Measurements from ENCODE around the gene CEP131. TPM values are rescaled to one million over a fixed set of nuclear protein-coding genes. Genes with fewer than 3 reads are reported as not detected.

Gene CEP131
- total and polyA plus RNA-seq, 2 of the 8 experiments (the other 6 are each of a cell fraction or from before 2014, with no cell fraction given): 5.9 to 23.2 TPM

GRCh38 chr17:81187120-81187519, 35.6 kb downstream of the CEP131 start (continued):
- TF ChIP-seq, protein P1, sequence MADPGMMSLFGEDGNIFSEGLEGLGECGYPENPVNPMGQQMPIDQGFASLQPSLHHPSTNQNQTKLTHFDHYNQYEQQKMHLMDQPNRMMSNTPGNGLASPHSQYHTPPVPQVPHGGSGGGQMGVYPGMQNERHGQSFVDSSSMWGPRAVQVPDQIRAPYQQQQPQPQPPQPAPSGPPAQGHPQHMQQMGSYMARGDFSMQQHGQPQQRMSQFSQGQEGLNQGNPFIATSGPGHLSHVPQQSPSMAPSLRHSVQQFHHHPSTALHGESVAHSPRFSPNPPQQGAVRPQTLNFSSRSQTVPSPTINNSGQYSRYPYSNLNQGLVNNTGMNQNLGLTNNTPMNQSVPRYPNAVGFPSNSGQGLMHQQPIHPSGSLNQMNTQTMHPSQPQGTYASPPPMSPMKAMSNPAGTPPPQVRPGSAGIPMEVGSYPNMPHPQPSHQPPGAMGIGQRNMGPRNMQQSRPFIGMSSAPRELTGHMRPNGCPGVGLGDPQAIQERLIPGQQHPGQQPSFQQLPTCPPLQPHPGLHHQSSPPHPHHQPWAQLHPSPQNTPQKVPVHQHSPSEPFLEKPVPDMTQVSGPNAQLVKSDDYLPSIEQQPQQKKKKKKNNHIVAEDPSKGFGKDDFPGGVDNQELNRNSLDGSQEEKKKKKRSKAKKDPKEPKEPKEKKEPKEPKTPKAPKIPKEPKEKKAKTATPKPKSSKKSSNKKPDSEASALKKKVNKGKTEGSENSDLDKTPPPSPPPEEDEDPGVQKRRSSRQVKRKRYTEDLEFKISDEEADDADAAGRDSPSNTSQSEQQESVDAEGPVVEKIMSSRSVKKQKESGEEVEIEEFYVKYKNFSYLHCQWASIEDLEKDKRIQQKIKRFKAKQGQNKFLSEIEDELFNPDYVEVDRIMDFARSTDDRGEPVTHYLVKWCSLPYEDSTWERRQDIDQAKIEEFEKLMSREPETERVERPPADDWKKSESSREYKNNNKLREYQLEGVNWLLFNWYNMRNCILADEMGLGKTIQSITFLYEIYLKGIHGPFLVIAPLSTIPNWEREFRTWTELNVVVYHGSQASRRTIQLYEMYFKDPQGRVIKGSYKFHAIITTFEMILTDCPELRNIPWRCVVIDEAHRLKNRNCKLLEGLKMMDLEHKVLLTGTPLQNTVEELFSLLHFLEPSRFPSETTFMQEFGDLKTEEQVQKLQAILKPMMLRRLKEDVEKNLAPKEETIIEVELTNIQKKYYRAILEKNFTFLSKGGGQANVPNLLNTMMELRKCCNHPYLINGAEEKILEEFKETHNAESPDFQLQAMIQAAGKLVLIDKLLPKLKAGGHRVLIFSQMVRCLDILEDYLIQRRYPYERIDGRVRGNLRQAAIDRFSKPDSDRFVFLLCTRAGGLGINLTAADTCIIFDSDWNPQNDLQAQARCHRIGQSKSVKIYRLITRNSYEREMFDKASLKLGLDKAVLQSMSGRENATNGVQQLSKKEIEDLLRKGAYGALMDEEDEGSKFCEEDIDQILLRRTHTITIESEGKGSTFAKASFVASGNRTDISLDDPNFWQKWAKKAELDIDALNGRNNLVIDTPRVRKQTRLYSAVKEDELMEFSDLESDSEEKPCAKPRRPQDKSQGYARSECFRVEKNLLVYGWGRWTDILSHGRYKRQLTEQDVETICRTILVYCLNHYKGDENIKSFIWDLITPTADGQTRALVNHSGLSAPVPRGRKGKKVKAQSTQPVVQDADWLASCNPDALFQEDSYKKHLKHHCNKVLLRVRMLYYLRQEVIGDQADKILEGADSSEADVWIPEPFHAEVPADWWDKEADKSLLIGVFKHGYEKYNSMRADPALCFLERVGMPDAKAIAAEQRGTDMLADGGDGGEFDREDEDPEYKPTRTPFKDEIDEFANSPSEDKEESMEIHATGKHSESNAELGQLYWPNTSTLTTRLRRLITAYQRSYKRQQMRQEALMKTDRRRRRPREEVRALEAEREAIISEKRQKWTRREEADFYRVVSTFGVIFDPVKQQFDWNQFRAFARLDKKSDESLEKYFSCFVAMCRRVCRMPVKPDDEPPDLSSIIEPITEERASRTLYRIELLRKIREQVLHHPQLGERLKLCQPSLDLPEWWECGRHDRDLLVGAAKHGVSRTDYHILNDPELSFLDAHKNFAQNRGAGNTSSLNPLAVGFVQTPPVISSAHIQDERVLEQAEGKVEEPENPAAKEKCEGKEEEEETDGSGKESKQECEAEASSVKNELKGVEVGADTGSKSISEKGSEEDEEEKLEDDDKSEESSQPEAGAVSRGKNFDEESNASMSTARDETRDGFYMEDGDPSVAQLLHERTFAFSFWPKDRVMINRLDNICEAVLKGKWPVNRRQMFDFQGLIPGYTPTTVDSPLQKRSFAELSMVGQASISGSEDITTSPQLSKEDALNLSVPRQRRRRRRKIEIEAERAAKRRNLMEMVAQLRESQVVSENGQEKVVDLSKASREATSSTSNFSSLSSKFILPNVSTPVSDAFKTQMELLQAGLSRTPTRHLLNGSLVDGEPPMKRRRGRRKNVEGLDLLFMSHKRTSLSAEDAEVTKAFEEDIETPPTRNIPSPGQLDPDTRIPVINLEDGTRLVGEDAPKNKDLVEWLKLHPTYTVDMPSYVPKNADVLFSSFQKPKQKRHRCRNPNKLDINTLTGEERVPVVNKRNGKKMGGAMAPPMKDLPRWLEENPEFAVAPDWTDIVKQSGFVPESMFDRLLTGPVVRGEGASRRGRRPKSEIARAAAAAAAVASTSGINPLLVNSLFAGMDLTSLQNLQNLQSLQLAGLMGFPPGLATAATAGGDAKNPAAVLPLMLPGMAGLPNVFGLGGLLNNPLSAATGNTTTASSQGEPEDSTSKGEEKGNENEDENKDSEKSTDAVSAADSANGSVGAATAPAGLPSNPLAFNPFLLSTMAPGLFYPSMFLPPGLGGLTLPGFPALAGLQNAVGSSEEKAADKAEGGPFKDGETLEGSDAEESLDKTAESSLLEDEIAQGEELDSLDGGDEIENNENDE (IDR thresholded peaks at IDR 0.05; ENCODE audit: insufficient replicate concordance, low read length): no peak

Data from H1 (cell line).